K562 (cell line): Measurements from ENCODE around the gene EXTL1. TPM values are rescaled to one million over a fixed set of nuclear protein-coding genes. Genes with fewer than 3 reads are reported as not detected.

Experiments used
- ESRRB ChIP-seq: fragments of 250-450 bp; sonication (Bioruptor Pico); IDR thresholded peaks from 2 replicates; pipeline ENCODE4 v1.5.0; 2020; ENCODE audit warnings: mild to moderate bottlenecking, moderate library complexity, borderline replicate concordance
- HBP1 ChIP-seq: fragments of 450-650 bp; formaldehyde crosslinking; IDR thresholded peaks from 2 replicates; pipeline ENCODE4 v1.4.0; 2022; ENCODE audit warnings: missing genetic modification characterization
- ZNF232 ChIP-seq: sonication (generic); formaldehyde crosslinking; IDR thresholded peaks from 2 replicates; pipeline ENCODE4 v1.8.0; 2022; ENCODE audit warnings: mild to moderate bottlenecking, missing genetic modification reagents
- ZNF707 ChIP-seq: fragments of 250-450 bp; sonication (Bioruptor Pico); conservative IDR thresholded peaks from 2 replicates; pipeline ENCODE4 v1.8.0; 2022; ENCODE audit warnings: inconsistent platforms, mild to moderate bottlenecking, moderate library complexity
- polyA plus RNA-seq, 8 experiments: library from polyadenylated mRNA; depleted of rRNA in 4 of 8; stranded (reverse) in 5 of 8; unstranded in 3 of 8; fragments of >200 nt; fragmentation: Nextera tagmentation in 2 of 8; fragmentation: Illumina TruSeq in 1 of 8; extraction: Ambion mirVana in 2 of 8; extraction: Trizol in 1 of 8; gene quantifications; 2 replicates each; pipeline versions ENCODE4 v1.2.1 to v1.2.3, GENCODE V29; 2011 to 2014; ENCODE audit warnings: inconsistent platforms in 1 of 8, missing spikeins in 1 of 8
- total RNA-seq, 7 experiments: library from RNA; depleted of rRNA in 6 of 7; stranded (reverse); fragments of >200 nt in 6 of 7; fragmentation: Illumina TruSeq in 2 of 7; extraction: Trizol in 2 of 7; gene quantifications; 2 replicates each; pipeline versions ENCODE4 v1.2.1 to v1.2.3, GENCODE V29; 2011 to 2021; ENCODE audit warnings: low replicate concordance in 1 of 7
- TF ChIP-seq, protein P1 (sequence below), 2 experiments: fragments of 450-650 bp; IDR thresholded peaks; 2 replicates each; pipeline ENCODE4 v1.6.1; 2016; ENCODE audit warnings: mild to moderate bottlenecking in 2 of 2, borderline replicate concordance in 1 of 2, low read depth in 1 of 2, moderate library complexity in 1 of 2

Gene EXTL1
- total and polyA plus RNA-seq, 9 of the 15 experiments (the other 6 are each of a cell fraction or from before 2014, with no cell fraction given), result 0.04 to 0.23 (median 0.08) TPM; not detected in 3

DNA sequence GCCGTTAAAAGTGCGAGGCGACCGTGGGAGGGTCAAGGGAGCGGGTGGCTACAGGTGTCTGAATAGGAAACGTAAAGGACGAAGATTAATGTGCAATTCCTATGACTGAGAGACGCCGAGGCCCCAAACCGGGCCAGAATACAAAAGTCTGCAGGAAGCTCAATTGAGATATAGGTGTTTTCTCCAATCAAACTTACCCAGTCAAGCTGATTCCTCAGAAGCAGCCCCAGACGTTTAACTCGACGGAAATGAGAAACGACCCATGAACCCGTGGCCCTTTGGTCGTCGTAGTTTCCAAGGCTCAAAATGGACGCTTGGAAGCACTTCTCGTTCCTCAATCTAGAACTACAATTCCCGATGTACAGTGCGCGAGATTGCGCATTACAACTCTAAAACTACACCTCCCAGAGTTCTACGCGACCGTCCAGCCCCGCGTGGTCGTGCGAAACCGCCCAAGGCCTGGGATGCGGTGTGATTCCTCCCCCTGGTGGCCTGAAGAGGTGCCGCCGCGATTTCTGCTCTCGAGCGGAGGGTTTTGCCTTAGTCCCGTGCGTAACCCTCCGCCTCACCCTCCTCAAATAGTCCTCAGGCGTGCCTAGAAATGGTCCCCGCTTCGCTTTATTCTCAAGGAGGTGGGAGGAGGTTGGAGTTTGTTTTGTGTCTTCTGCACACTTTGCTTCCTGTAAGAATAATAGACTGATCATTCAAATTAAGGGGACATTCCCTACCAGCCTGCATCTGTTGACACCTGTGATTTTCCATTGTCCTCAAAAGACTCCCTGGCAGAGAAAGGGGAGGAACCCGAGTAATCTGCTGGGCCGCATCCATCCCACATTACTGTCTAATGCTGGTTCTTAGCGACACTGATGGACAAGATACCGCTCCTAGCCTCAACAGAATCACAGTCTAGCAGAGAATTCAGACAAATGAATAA, 23.5 kb upstream of the EXTL1 start, which contains the start of gene PAFAH2 (continued):
- TF ChIP-seq, protein P1, sequence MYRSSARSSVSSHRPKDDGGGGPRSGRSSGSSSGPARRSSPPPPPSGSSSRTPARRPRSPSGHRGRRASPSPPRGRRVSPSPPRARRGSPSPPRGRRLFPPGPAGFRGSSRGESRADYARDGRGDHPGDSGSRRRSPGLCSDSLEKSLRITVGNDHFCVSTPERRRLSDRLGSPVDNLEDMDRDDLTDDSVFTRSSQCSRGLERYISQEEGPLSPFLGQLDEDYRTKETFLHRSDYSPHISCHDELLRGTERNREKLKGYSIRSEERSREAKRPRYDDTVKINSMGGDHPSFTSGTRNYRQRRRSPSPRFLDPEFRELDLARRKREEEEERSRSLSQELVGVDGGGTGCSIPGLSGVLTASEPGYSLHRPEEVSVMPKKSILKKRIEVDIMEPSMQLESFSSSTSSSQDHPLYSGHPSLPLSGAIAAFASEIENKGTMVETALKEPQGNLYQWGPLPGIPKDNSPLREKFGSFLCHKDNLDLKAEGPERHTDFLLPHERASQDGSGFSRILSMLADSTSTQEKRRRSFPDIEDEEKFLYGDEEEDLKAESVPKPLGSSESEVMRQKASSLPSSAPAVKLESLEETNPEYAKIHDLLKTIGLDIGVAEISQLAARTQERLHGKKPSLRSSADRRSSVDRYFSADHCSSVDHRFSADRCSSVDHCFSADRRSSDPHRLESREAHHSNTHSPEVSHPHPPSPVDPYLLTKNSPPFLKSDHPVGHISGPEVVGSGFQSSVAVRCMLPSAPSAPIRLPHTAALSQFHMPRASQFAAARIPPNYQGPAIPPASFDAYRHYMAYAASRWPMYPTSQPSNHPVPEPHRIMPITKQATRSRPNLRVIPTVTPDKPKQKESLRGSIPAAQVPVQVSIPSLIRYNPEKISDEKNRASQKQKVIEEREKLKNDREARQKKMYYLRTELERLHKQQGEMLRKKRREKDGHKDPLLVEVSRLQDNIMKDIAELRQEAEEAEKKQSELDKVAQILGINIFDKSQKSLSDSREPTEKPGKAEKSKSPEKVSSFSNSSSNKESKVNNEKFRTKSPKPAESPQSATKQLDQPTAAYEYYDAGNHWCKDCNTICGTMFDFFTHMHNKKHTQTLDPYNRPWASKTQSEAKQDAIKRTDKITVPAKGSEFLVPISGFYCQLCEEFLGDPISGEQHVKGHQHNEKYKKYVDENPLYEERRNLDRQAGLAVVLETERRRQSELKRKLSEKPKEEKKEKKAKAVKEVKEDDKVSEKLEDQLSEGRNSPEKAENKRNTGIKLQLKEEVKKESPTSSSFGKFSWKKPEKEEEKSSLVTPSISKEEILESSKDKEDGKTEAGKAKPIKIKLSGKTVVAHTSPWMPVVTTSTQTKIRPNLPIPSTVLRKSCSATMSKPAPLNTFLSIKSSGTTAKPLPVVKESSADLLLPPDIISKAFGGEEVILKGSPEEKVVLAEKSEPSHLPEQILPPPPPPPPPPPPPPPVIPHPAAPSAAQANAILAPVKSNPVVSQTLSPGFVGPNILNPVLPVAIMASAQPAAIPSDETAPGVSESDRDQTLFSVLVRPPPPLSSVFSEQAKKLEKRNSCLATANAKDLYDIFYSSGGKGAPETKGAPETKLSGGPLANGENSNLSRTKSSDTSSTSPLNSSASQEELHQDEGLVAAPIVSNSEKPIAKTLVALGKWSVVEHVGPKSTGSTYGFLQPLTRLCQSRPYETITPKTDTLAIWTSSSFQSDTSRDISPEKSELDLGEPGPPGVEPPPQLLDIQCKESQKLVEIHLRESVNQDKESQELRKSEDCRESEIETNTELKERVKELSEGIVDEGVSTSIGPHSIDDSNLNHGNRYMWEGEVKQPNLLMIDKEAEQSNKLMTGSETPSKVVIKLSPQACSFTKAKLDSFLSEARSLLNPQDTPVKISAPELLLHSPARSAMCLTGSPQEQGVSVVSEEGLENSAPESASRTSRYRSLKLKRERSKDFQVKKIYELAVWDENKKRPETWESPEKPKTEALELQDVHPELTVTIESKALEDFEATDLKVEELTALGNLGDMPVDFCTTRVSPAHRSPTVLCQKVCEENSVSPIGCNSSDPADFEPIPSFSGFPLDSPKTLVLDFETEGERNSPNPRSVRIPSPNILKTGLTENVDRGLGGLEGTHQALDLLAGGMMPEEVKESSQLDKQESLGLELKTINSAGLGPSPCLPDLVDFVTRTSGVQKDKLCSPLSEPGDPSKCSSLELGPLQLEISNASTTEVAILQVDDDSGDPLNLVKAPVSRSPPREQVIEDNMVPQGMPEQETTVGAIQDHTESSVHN (IDR thresholded peaks at IDR 0.05; ENCODE audit: borderline replicate concordance in 1 of 2, low read depth in 1 of 2), result no peak; a peak in 1 of 4 replicates
- TF ChIP-seq ZNF707 (CRISPR knock-in tag) (no peak), HBP1 (CRISPR knock-in tag) (no peak), ZNF232 (no peak), ESRRB (CRISPR knock-in tag) (no peak)
